ENCODE results near the gene BRD3. TPM values are rescaled to one million over a fixed set of nuclear protein-coding genes. Genes with fewer than 3 reads are reported as not detected.

Gene BRD3
- total and polyA plus RNA-seq, 12 donors: 8.4 to 73.1 (median 20.4) TPM

DNA sequence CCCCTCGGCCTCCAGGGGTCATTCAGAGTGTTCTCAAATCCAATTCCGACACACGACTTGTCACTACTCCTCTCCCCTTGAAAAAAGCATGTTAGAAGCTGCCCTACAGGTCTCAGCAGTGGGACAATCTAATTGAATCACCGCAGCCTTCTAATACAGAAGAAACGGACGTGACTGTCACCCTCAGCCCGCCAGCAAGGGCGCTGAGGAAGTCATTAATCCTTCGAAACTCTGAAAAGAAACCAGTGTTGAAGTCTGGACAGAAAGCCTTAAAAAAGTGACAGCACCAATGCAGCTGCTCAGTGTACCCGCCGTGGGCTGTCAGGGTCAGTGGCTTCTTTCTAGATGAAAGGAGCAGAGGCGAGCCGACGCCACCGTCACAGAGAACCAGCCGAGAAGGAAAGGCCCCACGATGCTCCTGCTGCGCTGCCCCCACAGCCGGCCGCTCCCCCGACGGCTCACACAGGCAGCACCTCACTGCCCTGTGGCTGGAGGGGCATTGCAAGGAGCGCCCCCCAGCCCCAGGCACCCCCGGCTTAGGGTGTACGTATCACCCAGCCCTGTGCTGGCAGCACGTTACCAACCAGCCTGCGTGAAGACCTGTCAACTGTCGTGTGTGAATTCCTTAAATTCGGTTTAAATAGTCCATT is 36.9 kb downstream of the BRD3 start:
- H3K4me3 ChIP-seq: no peak overlapping the region
- H3K9me3 ChIP-seq (replicated peaks in 1 of 3): no peaks in the 10 kb centered on the region
- TF ChIP-seq POLR2A (IDR thresholded peaks at IDR 0.05): no peak
- TF ChIP-seq, protein P1, sequence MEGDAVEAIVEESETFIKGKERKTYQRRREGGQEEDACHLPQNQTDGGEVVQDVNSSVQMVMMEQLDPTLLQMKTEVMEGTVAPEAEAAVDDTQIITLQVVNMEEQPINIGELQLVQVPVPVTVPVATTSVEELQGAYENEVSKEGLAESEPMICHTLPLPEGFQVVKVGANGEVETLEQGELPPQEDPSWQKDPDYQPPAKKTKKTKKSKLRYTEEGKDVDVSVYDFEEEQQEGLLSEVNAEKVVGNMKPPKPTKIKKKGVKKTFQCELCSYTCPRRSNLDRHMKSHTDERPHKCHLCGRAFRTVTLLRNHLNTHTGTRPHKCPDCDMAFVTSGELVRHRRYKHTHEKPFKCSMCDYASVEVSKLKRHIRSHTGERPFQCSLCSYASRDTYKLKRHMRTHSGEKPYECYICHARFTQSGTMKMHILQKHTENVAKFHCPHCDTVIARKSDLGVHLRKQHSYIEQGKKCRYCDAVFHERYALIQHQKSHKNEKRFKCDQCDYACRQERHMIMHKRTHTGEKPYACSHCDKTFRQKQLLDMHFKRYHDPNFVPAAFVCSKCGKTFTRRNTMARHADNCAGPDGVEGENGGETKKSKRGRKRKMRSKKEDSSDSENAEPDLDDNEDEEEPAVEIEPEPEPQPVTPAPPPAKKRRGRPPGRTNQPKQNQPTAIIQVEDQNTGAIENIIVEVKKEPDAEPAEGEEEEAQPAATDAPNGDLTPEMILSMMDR (IDR thresholded peaks at IDR 0.05): no peak
- H3K36me3 ChIP-seq (replicated peaks in 1 of 2): peaks cover 0 to 68% of the 10 kb centered on the region in 2 donors
- DNase-seq: peak in 2 of 7 donors; percentile 14 to 20
- H3K27ac ChIP-seq: no peak overlapping the region
- intact Hi-C loops (cut with DNase I): no loop called here
- H3K4me1 ChIP-seq (replicated peaks in 1 of 2): peaks cover 5 to 11% of the 10 kb centered on the region in 2 donors
- 75 to 80% (median 77%) methylated on average over 21 to 29 of the region's 29 CpGs for WGBS, 4 donors
- H3K27me3 ChIP-seq: no peaks in the 10 kb centered on the region

DNA sequence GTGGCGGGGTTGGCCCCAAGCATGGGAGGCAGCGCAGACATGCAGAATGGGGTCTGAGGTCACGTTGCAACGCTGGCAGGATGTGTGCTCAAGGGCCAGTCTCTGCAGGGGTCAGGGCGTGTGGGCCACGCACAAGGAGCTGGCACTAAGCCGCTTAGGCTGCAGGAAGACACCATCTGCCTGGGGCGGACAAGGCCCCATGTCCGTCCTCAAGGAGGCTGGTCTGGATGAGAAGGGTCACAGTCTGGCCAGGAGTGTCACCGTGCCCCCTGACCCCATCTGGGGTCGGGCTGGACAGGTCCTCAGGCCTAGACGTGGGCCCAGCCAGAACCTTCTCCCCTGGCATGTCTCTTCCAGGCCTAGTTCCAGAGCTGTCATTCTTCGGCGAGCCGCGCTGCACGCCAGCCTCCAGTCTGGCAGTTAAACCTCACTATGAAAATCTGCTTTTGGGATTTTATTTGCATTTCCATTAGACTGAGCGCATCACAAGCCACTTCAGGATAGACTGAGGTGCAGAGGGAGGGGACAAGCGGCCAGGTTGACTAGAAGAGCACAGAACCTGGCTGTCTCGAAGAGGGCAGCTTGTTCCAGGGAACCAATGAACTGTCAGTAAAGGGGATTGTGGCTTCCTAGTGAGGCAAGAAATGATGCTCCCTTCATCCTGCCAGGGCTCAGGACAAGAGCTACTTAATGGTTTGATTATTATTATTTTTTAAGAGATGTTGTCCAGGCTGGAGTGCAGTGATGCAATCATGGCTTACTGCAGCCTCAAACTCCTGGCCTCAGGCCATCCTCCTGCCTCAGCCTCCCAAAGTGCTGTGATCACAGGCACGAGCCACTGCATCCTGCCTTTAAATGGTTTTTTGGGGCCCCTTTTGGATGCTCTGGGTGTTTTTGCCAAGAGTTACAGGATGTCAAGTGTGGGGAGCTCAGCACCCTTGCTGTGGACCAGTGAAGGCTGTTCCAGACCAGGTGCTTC is 38.3 kb downstream of the BRD3 start:
- Histone ChIP-seq H3K4me3 (no peak overlapping the region), H3K36me3 (replicated peaks in 1 of 2) (peaks cover 0 to 54% of the 10 kb centered on the region in 2 donors), H3K4me1 (replicated peaks in 1 of 2) (peaks cover 6 to 15% of the 10 kb centered on the region in 2 donors), H3K27me3 (no peaks in the 10 kb centered on the region), H3K27ac (no peak overlapping the region), H3K9me3 (replicated peaks in 1 of 3) (no peaks in the 10 kb centered on the region)
- TF ChIP-seq, protein P1 (IDR thresholded peaks at IDR 0.05): no peak
- TF ChIP-seq POLR2A (IDR thresholded peaks at IDR 0.05): no peak
- 87 to 94% (median 93%) methylated on average over 19 to 21 of the region's 21 CpGs for WGBS, 4 donors
- intact Hi-C loops (cut with DNase I): loop anchor here (5.0 kb wide), 2 partner anchors 33 to 38 kb away; partner anchors contain the start of gene BRD3 (in 1 of the 2)
- peak in 2 of 7 donors; percentile 16 to 21 for DNase-seq

DNA sequence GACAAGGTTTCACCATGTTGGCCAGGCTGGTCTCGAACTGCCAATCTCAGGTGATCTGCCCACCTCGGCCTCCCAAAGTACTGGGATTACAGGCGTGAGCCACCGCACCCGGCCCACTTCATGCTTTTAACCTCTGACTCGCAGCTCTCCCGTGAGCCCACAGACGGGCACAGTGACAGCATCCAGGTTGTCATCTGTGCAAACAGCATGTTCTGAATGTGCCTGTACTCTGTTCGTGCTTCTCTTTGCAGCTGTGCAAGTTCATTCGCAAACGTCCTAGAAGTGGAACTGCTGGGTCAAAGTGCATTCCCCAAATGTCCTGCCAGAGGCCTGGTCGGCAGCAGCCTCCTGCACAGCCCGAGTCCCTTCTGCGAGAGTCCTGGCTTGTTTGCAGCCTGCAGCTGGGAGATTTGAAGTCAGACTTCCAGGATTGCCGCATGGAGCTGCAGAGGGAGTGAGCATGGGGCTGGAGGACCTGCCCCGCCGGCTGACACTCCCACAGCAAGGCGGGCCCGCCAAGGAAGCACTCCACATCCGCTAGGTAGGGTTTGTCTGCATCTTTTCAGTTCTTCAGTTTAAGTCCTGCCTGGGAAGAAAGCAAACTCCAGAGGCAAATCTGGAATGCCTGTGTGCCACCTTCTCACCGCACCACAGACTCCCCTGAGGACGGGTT is 39.1 kb downstream of the BRD3 start:
- intact Hi-C loops (cut with DNase I): loop anchor here (5.0 kb wide), 2 partner anchors 34 to 39 kb away; partner anchors contain the start of gene BRD3 (in 1 of the 2)
- TF ChIP-seq, protein P1 (IDR thresholded peaks at IDR 0.05): no peak
- TF ChIP-seq POLR2A (IDR thresholded peaks at IDR 0.05): no peak
- Histone ChIP-seq H3K27me3 (no peaks in the 10 kb centered on the region), H3K4me1 (replicated peaks in 1 of 2) (peaks cover 6 to 20% of the 10 kb centered on the region in 2 donors), H3K4me3 (no peak overlapping the region), H3K27ac (no peak overlapping the region), H3K9me3 (replicated peaks in 1 of 3) (no peaks in the 10 kb centered on the region), H3K36me3 (replicated peaks in 1 of 2) (peaks cover 0 to 46% of the 10 kb centered on the region in 2 donors)
- 86 to 91% (median 89%) methylated on average over 15 to 22 of the region's 22 CpGs for WGBS, 4 donors
- DNase-seq: no peak

All from adrenal gland (tissue), 12 donors.